Kidney (tissue), 14 donors: ENCODE measurements around the gene CLCA1. TPM values are rescaled to one million over a fixed set of nuclear protein-coding genes. Genes with fewer than 3 reads are reported as not detected.

Experiments used
- DNase-seq, 5 donors: peaks; one replicate each; pipeline ENCODE4 v3.0.0-alpha.2; 2013 to 2020
- FAIRE-seq: peaks from 2 replicates; lab custom pipeline; 2012; peaks lifted over from hg19 to GRCh38; lab: Jason Lieb, UNC
- H3K27ac ChIP-seq, 2 donors: one replicate each; pipeline ENCODE4 v1.7.0; 2013; ENCODE audit warnings: low read depth in 2 of 2, low read length in 2 of 2, inconsistent platforms in 1 of 2
- H3K27me3 ChIP-seq: one replicate; pipeline ENCODE4 v1.7.1; 2013; ENCODE audit warnings: low read length, inconsistent platforms; ENCODE audit not compliant: control insufficient read depth, insufficient read depth
- H3K36me3 ChIP-seq, 3 donors: one replicate each; pipeline versions ENCODE4 v1.7.0 to v1.7.1; 2013; ENCODE audit warnings: low read length in 3 of 3, control low read depth in 1 of 3, inconsistent platforms in 1 of 3; ENCODE audit not compliant: insufficient read depth in 3 of 3, control insufficient read depth in 2 of 3
- H3K4me1 ChIP-seq, 3 donors: one replicate each; pipeline versions ENCODE4 v1.7.0 to v1.7.1; 2013; ENCODE audit warnings: low read length in 3 of 3, inconsistent platforms in 1 of 3, low read depth in 1 of 3; ENCODE audit not compliant: control insufficient read depth in 2 of 3, insufficient read depth in 2 of 3
- H3K4me3 ChIP-seq, 3 donors: one replicate each; pipeline versions ENCODE4 v1.7.0 to v1.8.1; 2013; ENCODE audit warnings: low read length in 3 of 3, control low read depth in 1 of 3, inconsistent platforms in 1 of 3
- H3K9ac ChIP-seq, 3 donors: one replicate each; pipeline versions ENCODE4 v1.7.0 to v1.7.1; 2013; ENCODE audit warnings: low read length in 3 of 3, control low read depth in 1 of 3, inconsistent platforms in 1 of 3
- H3K9me3 ChIP-seq, 3 donors: one replicate each; pipeline versions ENCODE4 v1.7.0 to v1.7.1; 2013; ENCODE audit warnings: low read length in 3 of 3, control low read depth in 1 of 3, inconsistent platforms in 1 of 3; ENCODE audit not compliant: control insufficient read depth in 2 of 3, insufficient read depth in 1 of 3
- CTCF ChIP-seq: IDR thresholded peaks from 3 replicates; pipeline ENCODE4 v1.5.1; 2012; ENCODE audit warnings: mild to moderate bottlenecking, moderate library complexity, borderline replicate concordance; ENCODE audit not compliant: insufficient read depth; ENCODE audit errors: extremely low read depth
- intact Hi-C: fragments of 100-400 bp; cut with DNase I; formaldehyde crosslinking; loops from one replicate; pipeline ENCODE4 v1.11.1; 2022
- polyA plus RNA-seq: library from polyadenylated mRNA; stranded (reverse); fragments of 350-450 nt; fragmentation: Illumina TruSeq; extraction: RNeasy Lipid Tissue Mini Kit (QIAGEN cat#74804); gene quantifications from one replicate; pipeline ENCODE4 v1.2.3, GENCODE V29; 2014; ENCODE audit warnings: low read depth, low replicate concordance; ENCODE audit not compliant: insufficient read depth
- total RNA-seq: library from RNA; stranded (reverse); fragmentation: NEBNext Ultra II Directional; extraction: Animal tissue kit (Norgen Biotek cat#: 25700); gene quantifications from one replicate; pipeline ENCODE4 v1.2.1, GENCODE V29; 2021
- donor health status: control.
- donor health status: control.
- donor health status: control.
- donor health status: control.
- donor health status: control.
- donor health status: DM: yes; HTN: yes; CAD: no.
- donor health status: Normal renal cell carcinoma (clear cell type).

Gene CLCA1
- total and polyA plus RNA-seq, 2 donors from 2014 or later, result not detected

GRCh38 chr1:86537928-86538695 lies 69.4 kb downstream of the CLCA1 start:
- FAIRE-seq, result no peak
- H3K27me3 ChIP-seq, result no peaks in the 10 kb centered on the region
- DNase-seq, result no peak
- intact Hi-C loops, result no loop called here
- H3K4me3 ChIP-seq, result no peak overlapping the region
- no peaks in the 10 kb centered on the region for H3K9me3 ChIP-seq
- TF ChIP-seq CTCF, result no peak
- H3K9ac ChIP-seq, result no peak overlapping the region
- H3K36me3 ChIP-seq, result no peaks in the 10 kb centered on the region
- no peaks in the 10 kb centered on the region for H3K4me1 ChIP-seq
- no peak overlapping the region for H3K27ac ChIP-seq

GRCh38 chr1:86538775-86539174 lies 70.0 kb downstream of the CLCA1 start:
- no peak for FAIRE-seq
- DNase-seq, result no peak
- no peaks in the 10 kb centered on the region for H3K4me1 ChIP-seq
- no peaks in the 10 kb centered on the region for H3K36me3 ChIP-seq
- H3K9ac ChIP-seq, result no peak overlapping the region
- TF ChIP-seq CTCF, result no peak
- no peak overlapping the region for H3K4me3 ChIP-seq
- no peak overlapping the region for H3K27ac ChIP-seq
- no peaks in the 10 kb centered on the region for H3K27me3 ChIP-seq
- intact Hi-C loops, result no loop called here
- H3K9me3 ChIP-seq, result no peaks in the 10 kb centered on the region

GRCh38 chr1:86541859-86542258 lies 73.1 kb downstream of the CLCA1 start:
- Histone ChIP-seq H3K4me3 (no peak overlapping the region), H3K9ac (no peak overlapping the region), H3K27me3 (no peaks in the 10 kb centered on the region), H3K9me3 (no peaks in the 10 kb centered on the region), H3K27ac (no peak overlapping the region), H3K36me3 (no peaks in the 10 kb centered on the region), H3K4me1 (no peaks in the 10 kb centered on the region)
- FAIRE-seq, result no peak
- DNase-seq, result no peak
- intact Hi-C loops, result no loop called here
- no peak for TF ChIP-seq CTCF

- H3K9me3 ChIP-seq, result no peaks in the 10 kb centered on the region
- DNase-seq (no peak), FAIRE-seq (no peak)
- H3K4me1 ChIP-seq, result no peaks in the 10 kb centered on the region
- H3K9ac ChIP-seq, result no peak overlapping the region
- TF ChIP-seq CTCF, result no peak
- no peak overlapping the region for H3K4me3 ChIP-seq
- no peak overlapping the region for H3K27ac ChIP-seq
- no peaks in the 10 kb centered on the region for H3K27me3 ChIP-seq
- intact Hi-C loops, result no loop called here
- H3K36me3 ChIP-seq, result no peaks in the 10 kb centered on the region
Measured at GRCh38 chr1:86542631-86543030, 73.9 kb downstream of the CLCA1 start.
